H9 (cell line): ENCODE measurements around the gene VWA5B1. TPM values are rescaled to one million over a fixed set of nuclear protein-coding genes. Genes with fewer than 3 reads are reported as not detected.

Source experiments
- DNase-seq: peaks from one replicate; pipeline ENCODE4 v3.0.0-alpha.2; 2017
- H2AFZ ChIP-seq: one replicate; pipeline ENCODE4 v1.6.1; 2013; ENCODE audit warnings: mild to moderate bottlenecking, low read length, control low read depth, moderate library complexity
- H2AK5ac ChIP-seq: 2 replicates; pipeline ENCODE4 v1.6.1; 2013; ENCODE audit warnings: low read length, control low read depth, mixed read lengths; ENCODE audit not compliant: insufficient read length
- H2BK120ac ChIP-seq: one replicate; pipeline ENCODE4 v1.6.1; 2013; ENCODE audit warnings: low read depth, mild to moderate bottlenecking, low read length, control low read depth, inconsistent platforms; ENCODE audit not compliant: poor library complexity, severe bottlenecking
- H2BK12ac ChIP-seq: 2 replicates; pipeline ENCODE4 v1.6.1; 2013; ENCODE audit warnings: low read length, control low read depth, mixed read lengths, low read depth; ENCODE audit not compliant: insufficient read length
- H2BK15ac ChIP-seq: 2 replicates; pipeline ENCODE4 v1.6.1; 2013; ENCODE audit warnings: low read depth, low read length, control low read depth
- H2BK20ac ChIP-seq: one replicate; pipeline ENCODE4 v1.6.1; 2013; ENCODE audit warnings: low read depth, mild to moderate bottlenecking, low read length, control low read depth, inconsistent platforms; ENCODE audit not compliant: poor library complexity, severe bottlenecking
- H2BK5ac ChIP-seq: 2 replicates; pipeline ENCODE4 v1.6.1; 2013; ENCODE audit warnings: low read length, control low read depth, mixed read lengths; ENCODE audit not compliant: insufficient read length
- H3K14ac ChIP-seq: 2 replicates; pipeline ENCODE4 v1.6.1; 2013; ENCODE audit warnings: low read length, control low read depth; ENCODE audit not compliant: insufficient read depth
- H3K18ac ChIP-seq: 2 replicates; pipeline ENCODE4 v1.6.1; 2013; ENCODE audit warnings: low read depth, mild to moderate bottlenecking, mixed read lengths, low read length, control low read depth; ENCODE audit not compliant: insufficient read length
- H3K23ac ChIP-seq: 2 replicates; pipeline ENCODE4 v1.6.1; 2013; ENCODE audit warnings: low read length, control low read depth, mixed read lengths, low read depth; ENCODE audit not compliant: insufficient read length
- H3K23me2 ChIP-seq: 2 replicates; pipeline ENCODE4 v1.6.1; 2013; ENCODE audit warnings: low read depth, mild to moderate bottlenecking, mixed read lengths, low read length, control low read depth; ENCODE audit not compliant: insufficient read length, poor library complexity, severe bottlenecking
- H3K27ac ChIP-seq: 2 replicates; pipeline ENCODE4 v1.5.1; 2013; ENCODE audit warnings: low read length, control low read depth, mixed read lengths, low read depth; ENCODE audit not compliant: insufficient read length
- H3K27me3 ChIP-seq: 2 replicates; pipeline ENCODE4 v1.6.1; 2013; ENCODE audit warnings: low read length, control low read depth, inconsistent platforms; ENCODE audit not compliant: insufficient read depth
- H3K4ac ChIP-seq: 2 replicates; pipeline ENCODE4 v1.6.1; 2013; ENCODE audit warnings: low read depth, mild to moderate bottlenecking, control low read depth, inconsistent platforms, low read length, moderate library complexity
- H3K4me1 ChIP-seq: 2 replicates; pipeline ENCODE4 v1.6.1; 2013; ENCODE audit warnings: low read length, control low read depth, inconsistent platforms; ENCODE audit not compliant: insufficient read depth
- H3K4me2 ChIP-seq: 2 replicates; pipeline ENCODE4 v1.6.1; 2013; ENCODE audit warnings: low read length, control low read depth, mixed read lengths; ENCODE audit not compliant: insufficient read length, insufficient read depth
- H3K56ac ChIP-seq: 2 replicates; pipeline ENCODE4 v1.6.1; 2013; ENCODE audit warnings: low read depth, mild to moderate bottlenecking, mixed read lengths, low read length, control low read depth; ENCODE audit not compliant: insufficient read length
- H3K79me1 ChIP-seq: 2 replicates; pipeline ENCODE4 v1.6.1; 2013; ENCODE audit warnings: low read depth, mild to moderate bottlenecking, moderate library complexity, low read length, control low read depth, inconsistent platforms; ENCODE audit not compliant: insufficient read depth, poor library complexity, severe bottlenecking
- H3K79me2 ChIP-seq: 2 replicates; pipeline ENCODE4 v1.6.1; 2013; ENCODE audit warnings: low read length, control low read depth, inconsistent platforms; ENCODE audit not compliant: insufficient read depth
- H3K9ac ChIP-seq: 2 replicates; pipeline ENCODE4 v1.6.1; 2013; ENCODE audit warnings: low read length, control low read depth, mixed read lengths; ENCODE audit not compliant: insufficient read length; ENCODE audit errors: extremely low read depth
- H3K9me3 ChIP-seq: one replicate; pipeline ENCODE4 v1.6.1; 2013; ENCODE audit warnings: low read depth, low read length, inconsistent platforms; ENCODE audit not compliant: control insufficient read depth
- H3T11ph ChIP-seq: one replicate; pipeline ENCODE4 v1.6.1; 2013; ENCODE audit warnings: mild to moderate bottlenecking, low read length, control low read depth, inconsistent platforms
- H4K20me1 ChIP-seq: one replicate; pipeline ENCODE4 v1.6.1; 2013; ENCODE audit not compliant: control insufficient read depth, insufficient read length, insufficient read depth
- H4K5ac ChIP-seq: 2 replicates; pipeline ENCODE4 v1.6.1; 2013; ENCODE audit warnings: low read depth, mild to moderate bottlenecking, mixed read lengths, low read length, control low read depth; ENCODE audit not compliant: insufficient read length
- H4K8ac ChIP-seq: replicated peaks from 2 replicates; pipeline ENCODE4 v1.6.1; 2013; ENCODE audit warnings: low read length, control low read depth, mixed read lengths, low read depth; ENCODE audit not compliant: insufficient read length
- H4K91ac ChIP-seq: 2 replicates; pipeline ENCODE4 v1.6.1; 2013; ENCODE audit warnings: low read depth, mild to moderate bottlenecking, moderate library complexity, mixed read lengths, low read length, control low read depth; ENCODE audit not compliant: insufficient read length
- H3K27ac Mint-ChIP-seq, 3 experiments: 2 replicates in 2 of 3; 3 replicates in 1 of 3; pipeline ENCODE4 v1.8.0; 2020 to 2021; ENCODE audit warnings: mixed read lengths in 3 of 3, mild to moderate bottlenecking in 1 of 3, moderate library complexity in 1 of 3
- H3K27me3 Mint-ChIP-seq: 2 replicates; pipeline ENCODE4 v1.8.0; 2021; ENCODE audit warnings: low read depth, mild to moderate bottlenecking, moderate library complexity, mixed read lengths
- H3K36me3 Mint-ChIP-seq, 3 experiments: 2 replicates in 2 of 3; 3 replicates in 1 of 3; pipeline ENCODE4 v1.8.0; 2020 to 2021; ENCODE audit warnings: low read depth in 3 of 3, mixed read lengths in 3 of 3; ENCODE audit not compliant: insufficient read depth in 1 of 3
- H3K4me1 Mint-ChIP-seq, 2 experiments: 2 replicates each; pipeline ENCODE4 v1.8.0; 2020; ENCODE audit warnings: mixed read lengths in 2 of 2
- H3K4me3 Mint-ChIP-seq, 2 experiments: 2 replicates in 1 of 2; 3 replicates in 1 of 2; pipeline ENCODE4 v1.8.0; 2020 to 2021; ENCODE audit warnings: mild to moderate bottlenecking in 2 of 2, mixed read lengths in 2 of 2, moderate library complexity in 1 of 2
- H3K9me3 Mint-ChIP-seq, 2 experiments: 2 replicates in 1 of 2; 3 replicates in 1 of 2; pipeline ENCODE4 v1.8.0; 2020; ENCODE audit warnings: mild to moderate bottlenecking in 2 of 2, mixed read lengths in 2 of 2, moderate library complexity in 1 of 2
- CTCF ChIP-seq: fragments of 200-600 bp; sonication (generic); conservative IDR thresholded peaks from 3 replicates; pipeline ENCODE4 v1.8.0; 2021; ENCODE audit warnings: antibody characterized with exemption, mild to moderate bottlenecking
- WGBS: extraction: QIAGEN DNeasy Blood & Tissue Kit; methylation state at CpG from one replicate; pipeline ENCODE4 v1.1.7; 2013; ENCODE audit warnings: missing lambda C conversion rate, low lambda C conversion rate, mixed read lengths; ENCODE audit not compliant: insufficient read length; ENCODE audit errors: extremely low coverage; 5-methylcytosine and 5-hydroxymethylcytosine counted together
- total RNA-seq: library from RNA; stranded (reverse); gene quantifications from 2 replicates; pipeline ENCODE4 v1.2.1, GENCODE V29; 2021

The VWA5B1 gene
- total RNA-seq, 1 experiment from 2014 or later, result not detected

- no peak overlapping the region for H2BK15ac ChIP-seq
- Mint-ChIP-seq H3K4me1 (peaks cover 9 to 21% of the 10 kb centered on the region in 2 experiments), H3K9me3 (peaks cover 0 to 5% of the 10 kb centered on the region in 2 experiments; a peak in 4 of 5 replicates), H3K4me3 (no peak overlapping the region), H3K36me3 (no peaks in the 10 kb centered on the region), H3K27me3 (peaks cover 38% of the 10 kb centered on the region), H3K27ac (no peak overlapping the region)
- H3K27me3 ChIP-seq, result no peaks in the 10 kb centered on the region; the same call in 1 of the 2 replicates
- H3K9ac ChIP-seq, result no peak overlapping the region
- no peak overlapping the region for H3K27ac ChIP-seq
- H2BK12ac ChIP-seq, result no peak overlapping the region
- no peaks in the 10 kb centered on the region for H4K20me1 ChIP-seq
- H3K23ac ChIP-seq, result no peak overlapping the region
- no peak overlapping the region for H3K56ac ChIP-seq
- H3K4me2 ChIP-seq, result no peak overlapping the region
- H2AK5ac ChIP-seq, result no peak overlapping the region
- H4K5ac ChIP-seq, result no peak overlapping the region
- no peak overlapping the region for H4K91ac ChIP-seq
- no peak for TF ChIP-seq CTCF
- no peaks in the 10 kb centered on the region for H3K4me1 ChIP-seq
- H3K18ac ChIP-seq, result no peak overlapping the region
- H3K23me2 ChIP-seq, result peaks cover 8% of the 10 kb centered on the region
- WGBS, result no CpG with 5 or more reads among the region's 1 CpG
- no peak overlapping the region for H4K8ac ChIP-seq
- no peak overlapping the region for H2BK20ac ChIP-seq
- H3K14ac ChIP-seq, result no peak overlapping the region
- no peak overlapping the region for H3K4ac ChIP-seq
- H3K9me3 ChIP-seq, result no peaks in the 10 kb centered on the region
- no peaks in the 10 kb centered on the region for H3K79me2 ChIP-seq
- H2AFZ ChIP-seq, result no peak overlapping the region
- H2BK120ac ChIP-seq, result no peak overlapping the region
- no peak overlapping the region for H3T11ph ChIP-seq
- DNase-seq, result no peak
- no peak overlapping the region for H2BK5ac ChIP-seq
- no peaks in the 10 kb centered on the region for H3K79me1 ChIP-seq
Observed at GRCh38 chr1:20346433-20346832, 55.8 kb downstream of the VWA5B1 start.
